Fibroblast of upper back skin (primary cell): ENCODE measurements around the gene PLPPR3.

Source experiments
- DNase-seq: peaks from one replicate; pipeline ENCODE4 v3.0.0-alpha.2; 2013

PLPPR3 gene

DNA sequence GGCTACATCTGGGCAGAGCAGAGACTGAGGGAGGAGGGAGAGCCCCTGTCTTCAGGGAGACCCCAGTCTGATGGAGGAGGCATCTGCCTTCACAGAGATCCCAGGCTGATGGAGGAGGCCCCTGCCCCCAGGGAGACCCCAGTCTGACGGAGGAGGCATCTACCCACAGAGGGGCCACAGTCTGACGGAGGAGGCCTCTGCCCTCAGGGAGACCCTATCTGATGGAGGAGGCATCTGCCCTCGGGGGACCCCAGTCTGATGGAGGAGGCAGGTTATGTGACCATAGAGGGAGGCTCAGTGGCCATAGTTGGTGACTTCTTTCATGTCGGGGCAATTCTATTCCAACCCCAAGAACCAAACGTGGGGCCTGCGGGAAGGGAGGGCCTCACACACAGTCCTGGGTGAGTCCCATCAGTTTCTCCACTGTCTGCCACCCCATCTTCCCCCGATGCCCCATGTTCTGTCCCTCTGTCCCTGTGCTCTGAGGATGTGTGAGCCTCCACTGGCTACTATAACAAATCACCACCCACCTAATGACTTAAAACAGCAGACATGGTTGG lies 56.5 kb downstream of the PLPPR3 start:
- DNase-seq: no peak

DNA sequence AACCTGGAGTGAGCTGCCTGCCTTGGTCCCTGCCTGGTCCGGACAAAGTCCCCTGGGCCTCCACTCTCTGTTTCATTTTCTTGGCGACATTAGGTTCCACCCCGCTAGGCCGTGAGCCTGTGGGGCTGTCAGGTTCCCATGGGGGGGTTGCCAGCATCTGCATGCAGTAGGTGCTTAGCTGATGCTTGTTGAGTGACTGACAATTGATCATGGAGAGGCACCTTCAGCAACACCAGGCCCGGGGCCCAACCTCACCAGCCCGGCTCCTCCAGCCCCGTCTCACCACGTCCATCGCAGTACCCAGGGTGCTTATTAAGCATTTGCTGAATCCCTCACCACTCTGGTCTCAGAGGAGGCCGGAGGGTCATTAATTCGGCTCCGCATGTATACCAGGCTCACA lies 57.5 kb downstream of the PLPPR3 start:
- no peak for DNase-seq

DNA sequence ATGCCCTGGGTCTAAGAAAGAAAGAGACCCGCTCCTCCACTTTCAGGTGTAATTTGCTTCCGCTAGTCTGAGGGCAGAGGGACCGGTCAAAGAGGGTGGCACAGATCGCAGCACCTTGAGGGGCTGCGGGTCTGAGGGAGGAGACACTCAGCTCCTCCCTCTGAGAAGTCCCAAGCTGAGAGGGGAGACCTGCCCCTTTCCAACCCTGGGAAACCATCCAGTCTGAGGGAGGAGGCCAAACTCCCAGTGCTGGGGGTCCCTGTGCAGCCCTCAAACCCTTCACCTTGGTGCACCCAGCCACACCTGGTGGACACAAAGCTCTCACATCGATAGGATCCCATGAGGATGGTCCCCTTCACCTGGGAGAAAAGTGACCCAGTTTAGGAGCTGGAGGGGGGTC lies 57.9 kb downstream of the PLPPR3 start:
- no peak for DNase-seq

DNA sequence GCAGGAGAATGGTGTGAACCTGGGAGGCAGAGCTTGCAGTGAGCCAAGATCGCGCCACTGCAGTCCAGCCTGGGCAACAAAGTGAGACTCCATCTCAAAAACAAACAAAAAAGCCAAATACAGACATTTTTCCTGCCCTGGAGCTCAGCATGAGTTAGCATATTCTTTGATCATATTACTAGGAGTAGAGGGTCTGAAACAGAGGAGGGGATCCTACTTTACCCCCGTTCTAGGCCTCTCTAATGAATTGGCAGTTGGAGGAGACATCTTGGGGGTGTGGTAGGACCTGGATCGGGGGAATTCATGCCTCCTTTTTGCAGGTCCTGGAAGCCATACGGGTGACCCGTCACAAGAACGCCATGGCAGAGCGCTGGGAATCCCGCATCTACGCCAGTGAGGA lies 58.6 kb downstream of the PLPPR3 start:
- no peak for DNase-seq
